GM23248 (cell line): ENCODE data around the gene PTPRS. TPM values are rescaled to one million over a fixed set of nuclear protein-coding genes. Genes with fewer than 3 reads are reported as not detected.
A peak's percentile ranks its signal among the peaks of the same experiment; 100 is the strongest.

Experiments
- DNase-seq: peaks from one replicate; pipeline ENCODE4 v3.0.0-alpha.2; 2015
- H2AFZ ChIP-seq: fragments of 200-600 bp; sonication (generic); 2 replicates; pipeline ENCODE4 v1.6.1; 2016; ENCODE audit warnings: antibody characterized with exemption
- H3F3A ChIP-seq: fragments of 200-600 bp; sonication (generic); 2 replicates; pipeline ENCODE4 v1.6.1; 2016; ENCODE audit warnings: mild to moderate bottlenecking, antibody characterized with exemption, mixed run types; ENCODE audit not compliant: insufficient read depth
- H3K27ac ChIP-seq: fragments of 200-600 bp; sonication (generic); 2 replicates; pipeline ENCODE4 v1.5.1; 2016; ENCODE audit warnings: mild to moderate bottlenecking
- H3K27me3 ChIP-seq: fragments of 200-600 bp; sonication (generic); replicated peaks from 2 replicates; pipeline ENCODE4 v1.6.1; 2016; ENCODE audit warnings: mild to moderate bottlenecking; ENCODE audit not compliant: insufficient read depth
- H3K36me3 ChIP-seq: fragments of 200-600 bp; sonication (generic); 2 replicates; pipeline ENCODE4 v1.6.1; 2016; ENCODE audit warnings: low read depth, mild to moderate bottlenecking
- H3K4me1 ChIP-seq: fragments of 200-600 bp; sonication (generic); 2 replicates; pipeline ENCODE4 v1.6.1; 2016; ENCODE audit warnings: mild to moderate bottlenecking; ENCODE audit not compliant: insufficient read depth
- H3K4me2 ChIP-seq: fragments of 200-600 bp; sonication (generic); one replicate; pipeline ENCODE4 v1.6.1; 2016; ENCODE audit warnings: mild to moderate bottlenecking; ENCODE audit not compliant: unreplicated experiment
- H3K4me3 ChIP-seq: fragments of 200-600 bp; sonication (generic); 2 replicates; pipeline ENCODE4 v1.5.1; 2016; ENCODE audit warnings: mild to moderate bottlenecking
- H3K79me2 ChIP-seq: fragments of 200-600 bp; sonication (generic); 2 replicates; pipeline ENCODE4 v1.6.1; 2016; ENCODE audit warnings: mild to moderate bottlenecking; ENCODE audit not compliant: insufficient read depth
- H3K9ac ChIP-seq: fragments of 200-600 bp; sonication (generic); 2 replicates; pipeline ENCODE4 v1.6.1; 2016; ENCODE audit warnings: mild to moderate bottlenecking
- H3K9me2 ChIP-seq: fragments of 200-600 bp; sonication (generic); 2 replicates; pipeline ENCODE4 v1.6.1; 2016; ENCODE audit warnings: mixed run types, mild to moderate bottlenecking, moderate library complexity; ENCODE audit not compliant: insufficient read depth
- H3K9me3 ChIP-seq: fragments of 200-600 bp; sonication (generic); one replicate; pipeline ENCODE4 v1.6.1; 2017; ENCODE audit warnings: low read depth
- H4K20me1 ChIP-seq: fragments of 200-600 bp; sonication (generic); 2 replicates; pipeline ENCODE4 v1.6.0; 2016; ENCODE audit not compliant: insufficient read depth
- EZH2 ChIP-seq: fragments of 200-600 bp; sonication (generic); IDR thresholded peaks from 2 replicates; pipeline ENCODE4 v1.6.1; 2018; ENCODE audit warnings: antibody characterized with exemption, mild to moderate bottlenecking; ENCODE audit not compliant: insufficient read depth, poor library complexity, severe bottlenecking
- EZH2phosphoT487 ChIP-seq: fragments of 200-600 bp; sonication (generic); IDR thresholded peaks from 2 replicates; pipeline ENCODE4 v1.6.1; 2018; ENCODE audit warnings: antibody characterized with exemption, moderate library complexity, mild to moderate bottlenecking, low read depth; ENCODE audit not compliant: insufficient read depth
- WGBS, 2 experiments: methylation state at CpG; one replicate each; pipeline ENCODE4 v1.1.6; 2015 to 2017; ENCODE audit warnings: low lambda C conversion rate in 2 of 2, low coverage in 1 of 2; ENCODE audit errors: missing lambda C conversion rate in 2 of 2; 5-methylcytosine and 5-hydroxymethylcytosine counted together
- in situ Hi-C: fragments of 300-500 bp; cut with MboI; formaldehyde crosslinking; loops from 2 replicates; pipeline ENCODE4 v1.15.0; 2020
- polyA plus RNA-seq: library from polyadenylated mRNA; unstranded; fragments of >200 nt; fragmentation: Nextera tagmentation; extraction: Ambion mirVana; gene quantifications from 2 replicates; pipeline ENCODE4 v1.2.1, GENCODE V29; 2016
- total RNA-seq: library from RNA; depleted of rRNA; stranded (reverse); fragments of >200 nt; shearing (Covaris generic); gene quantifications from 2 replicates; pipeline ENCODE4 v1.2.3, GENCODE V29; 2014

PTPRS gene
- total and polyA plus RNA-seq, 2 experiments from 2014 or later = 20.2 to 196 TPM

GRCh38 chr19:5312058-5312457, 28.6 kb downstream of the PTPRS start:
- H3K79me2 ChIP-seq = no peaks in the 10 kb centered on the region
- no peaks in the 10 kb centered on the region for H4K20me1 ChIP-seq
- no peak overlapping the region for H3K4me2 ChIP-seq
- in situ Hi-C loops = no loop called here
- H3K9ac ChIP-seq = no peak overlapping the region
- DNase-seq = no peak
- no peaks in the 10 kb centered on the region for H3K9me3 ChIP-seq
- TF ChIP-seq EZH2phosphoT487 = no peak
- no peak overlapping the region for H3K27ac ChIP-seq
- H3F3A ChIP-seq = no peaks in the 10 kb centered on the region
- no peak overlapping the region for H2AFZ ChIP-seq
- H3K36me3 ChIP-seq = no peaks in the 10 kb centered on the region
- no peak overlapping the region for H3K4me3 ChIP-seq
- no peaks in the 10 kb centered on the region for H3K27me3 ChIP-seq
- WGBS, 2 experiments = 96 to 99% methylated on average over 8 of the region's 8 CpGs
- no peaks in the 10 kb centered on the region for H3K9me2 ChIP-seq
- H3K4me1 ChIP-seq = no peaks in the 10 kb centered on the region; the same call in none of the 2 replicates

- DNase-seq = peak; percentile 52
- Histone ChIP-seq H3K9me3 (no peaks in the 10 kb centered on the region), H3K9me2 (no peaks in the 10 kb centered on the region), H3K4me3 (no peak overlapping the region), H3K27me3 (no peaks in the 10 kb centered on the region), H3K36me3 (no peaks in the 10 kb centered on the region), H4K20me1 (no peaks in the 10 kb centered on the region), H3K9ac (no peak overlapping the region), H3K27ac (no peak overlapping the region), H3K79me2 (no peaks in the 10 kb centered on the region), H2AFZ (no peak overlapping the region), H3F3A (no peaks in the 10 kb centered on the region), H3K4me2 (no peak overlapping the region), H3K4me1 (no peaks in the 10 kb centered on the region; the same call in 1 of the 2 replicates)
- TF ChIP-seq EZH2 = no peak
- no peak for TF ChIP-seq EZH2phosphoT487
- in situ Hi-C loops = no loop called here
- WGBS, 2 experiments = 64% methylated on average over 17 of the region's 17 CpGs
Observed at GRCh38 chr19:5309438-5310204, 31.0 kb downstream of the PTPRS start.

GRCh38 chr19:5308451-5309437, 31.9 kb downstream of the PTPRS start:
- in situ Hi-C loops = no loop called here
- H2AFZ ChIP-seq = peak overlapping the region; percentile 83
- H3K27ac ChIP-seq = peak overlapping the region; percentile 43
- TF ChIP-seq EZH2 (no peak), EZH2phosphoT487 (no peak)
- H4K20me1 ChIP-seq = no peaks in the 10 kb centered on the region
- H3K9ac ChIP-seq = peak overlapping the region; percentile 75
- no peaks in the 10 kb centered on the region for H3F3A ChIP-seq
- no peaks in the 10 kb centered on the region for H3K27me3 ChIP-seq
- H3K79me2 ChIP-seq = no peaks in the 10 kb centered on the region
- H3K9me3 ChIP-seq = no peaks in the 10 kb centered on the region
- H3K9me2 ChIP-seq = no peaks in the 10 kb centered on the region
- WGBS, 2 experiments = 25 to 26% methylated on average over 21 of the region's 21 CpGs
- H3K4me1 ChIP-seq = no peaks in the 10 kb centered on the region; the same call in 1 of the 2 replicates
- DNase-seq = peak; percentile 68
- peak overlapping the region; percentile 59 for H3K4me2 ChIP-seq
- H3K4me3 ChIP-seq = peak overlapping the region; percentile 44; the same call in 1 of the 2 replicates
- H3K36me3 ChIP-seq = no peaks in the 10 kb centered on the region

GRCh38 chr19:5307655-5308054, 33.0 kb downstream of the PTPRS start:
- H3K4me1 ChIP-seq = no peaks in the 10 kb centered on the region; the same call in 1 of the 2 replicates
- no peak overlapping the region for H2AFZ ChIP-seq
- H3K79me2 ChIP-seq = no peaks in the 10 kb centered on the region
- WGBS, 2 experiments = 96 to 98% methylated on average over 19 of the region's 19 CpGs
- H3K9me3 ChIP-seq = no peaks in the 10 kb centered on the region
- no peaks in the 10 kb centered on the region for H3K36me3 ChIP-seq
- in situ Hi-C loops = no loop called here
- no peak overlapping the region for H3K4me3 ChIP-seq
- H3K27ac ChIP-seq = no peak overlapping the region
- H3F3A ChIP-seq = no peaks in the 10 kb centered on the region
- TF ChIP-seq EZH2phosphoT487 (no peak), EZH2 (no peak)
- no peaks in the 10 kb centered on the region for H3K9me2 ChIP-seq
- H3K9ac ChIP-seq = no peak overlapping the region
- no peaks in the 10 kb centered on the region for H4K20me1 ChIP-seq
- H3K27me3 ChIP-seq = no peaks in the 10 kb centered on the region
- H3K4me2 ChIP-seq = no peak overlapping the region
- no peak for DNase-seq
